Islet precursor cell (in vitro differentiated cells): Measurements from ENCODE around the gene NHERF2.
A peak's percentile ranks its signal among the peaks of the same experiment; 100 is the strongest.

Experiments
- DNase-seq: peaks from one replicate; pipeline ENCODE4 v3.0.0-alpha.2; 2018

Gene NHERF2

DNA sequence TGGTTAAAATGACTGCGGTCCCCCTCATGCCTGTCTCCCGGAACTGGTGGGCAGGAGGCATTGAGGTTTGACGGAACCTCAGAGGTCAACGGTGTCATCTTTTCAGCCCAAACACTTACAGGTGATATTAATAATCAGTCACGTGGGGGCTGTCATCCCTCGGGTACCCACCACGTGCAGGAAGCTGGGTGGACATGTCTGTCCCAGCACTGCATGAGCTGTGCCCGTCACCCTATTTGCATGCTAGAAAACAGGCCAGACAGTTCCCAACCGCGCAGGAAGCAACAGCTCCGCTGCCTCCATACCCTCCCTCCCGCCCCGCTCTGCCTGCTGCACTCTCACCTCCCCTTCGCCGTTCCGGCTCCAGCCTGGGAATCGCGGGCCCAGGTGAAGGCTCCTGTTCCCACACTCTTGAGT, 35.6 kb upstream of the NHERF2 start:
- no peak for DNase-seq

DNA sequence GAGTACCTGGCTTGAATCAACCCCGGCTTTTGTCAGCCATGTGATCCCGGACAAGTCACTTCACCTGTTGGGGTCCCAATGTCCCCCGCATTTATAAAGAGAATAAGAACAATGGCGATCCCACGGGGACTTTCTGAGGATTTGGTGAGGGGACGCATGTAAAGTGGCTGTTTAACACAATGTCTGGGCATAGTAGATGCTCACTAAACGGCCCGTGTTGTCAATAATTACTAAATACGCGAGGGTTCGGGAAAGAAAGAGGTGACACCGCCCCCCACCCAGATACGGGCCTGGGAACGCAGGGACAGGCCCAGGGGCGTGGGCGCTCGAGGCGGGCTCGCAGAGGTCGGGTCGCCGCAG, 35.1 kb upstream of the NHERF2 start:
- no peak for DNase-seq

GRCh38 chr16:1991948-1992703, 34.6 kb upstream of the NHERF2 start:
- DNase-seq = peak; percentile 96

- DNase-seq = no peak
Observed at GRCh38 chr16:1992704-1993317, 33.9 kb upstream of the NHERF2 start.

DNA sequence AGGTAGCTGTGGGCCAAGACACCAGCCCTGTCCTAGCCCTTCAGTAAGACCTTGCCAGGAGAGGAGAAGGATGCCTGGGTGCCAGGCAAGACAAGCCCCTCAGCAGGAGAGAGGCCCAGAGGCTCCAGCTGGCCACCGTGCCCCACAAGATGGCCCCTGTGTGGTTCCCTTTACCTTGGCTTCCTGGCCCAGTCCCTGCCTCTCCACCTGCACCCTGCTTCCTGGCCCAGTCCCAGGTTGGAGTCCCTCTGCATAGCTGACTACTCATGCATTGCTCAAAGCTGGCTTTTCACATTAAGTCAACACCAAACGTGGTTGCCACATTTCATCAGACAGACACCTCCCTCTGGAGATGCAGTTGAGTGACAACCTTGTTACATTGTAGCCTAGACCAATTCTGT, 33.0 kb upstream of the NHERF2 start:
- no peak for DNase-seq

DNA sequence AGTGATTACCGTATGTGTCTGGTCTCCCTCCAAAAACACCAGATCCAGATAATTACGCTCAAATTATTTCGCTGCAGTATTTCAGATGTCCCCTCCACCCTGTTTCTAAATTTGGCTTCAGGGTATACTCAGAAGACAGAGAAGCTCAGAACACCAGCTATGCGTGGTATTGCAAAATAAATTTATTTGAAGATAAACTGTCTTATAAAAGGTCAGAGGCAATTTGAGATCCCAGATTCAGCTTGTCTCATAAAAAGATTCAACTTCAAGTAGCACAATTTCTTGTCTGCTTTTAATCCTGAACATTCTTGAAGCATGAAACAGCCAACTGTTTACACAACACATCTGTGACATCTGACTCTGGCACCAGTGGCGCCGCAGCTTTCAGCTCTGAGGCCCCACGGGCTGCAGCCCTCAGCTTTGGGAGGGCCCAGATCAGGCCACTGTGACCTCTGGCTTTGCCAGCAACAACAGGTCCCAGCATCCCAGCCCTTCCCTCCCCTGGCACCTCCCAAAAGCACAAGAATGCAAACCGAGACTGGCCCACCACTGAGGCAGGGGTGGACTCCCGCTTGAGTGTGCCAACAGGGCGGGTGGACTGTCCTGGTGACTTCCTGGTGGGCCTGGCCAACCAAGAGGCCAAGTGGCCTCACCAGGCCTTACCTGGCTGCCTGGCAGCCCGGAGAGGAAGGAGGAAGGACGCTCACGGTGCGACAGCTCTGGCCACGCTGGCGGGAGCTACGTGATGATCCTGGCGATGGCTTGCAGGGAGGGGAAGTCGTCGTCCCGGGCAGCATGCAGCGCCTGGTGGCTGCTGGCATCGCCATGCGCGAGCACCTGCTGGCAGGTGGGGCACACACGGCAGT, 29.0 kb upstream of the NHERF2 start:
- no peak for DNase-seq

DNA sequence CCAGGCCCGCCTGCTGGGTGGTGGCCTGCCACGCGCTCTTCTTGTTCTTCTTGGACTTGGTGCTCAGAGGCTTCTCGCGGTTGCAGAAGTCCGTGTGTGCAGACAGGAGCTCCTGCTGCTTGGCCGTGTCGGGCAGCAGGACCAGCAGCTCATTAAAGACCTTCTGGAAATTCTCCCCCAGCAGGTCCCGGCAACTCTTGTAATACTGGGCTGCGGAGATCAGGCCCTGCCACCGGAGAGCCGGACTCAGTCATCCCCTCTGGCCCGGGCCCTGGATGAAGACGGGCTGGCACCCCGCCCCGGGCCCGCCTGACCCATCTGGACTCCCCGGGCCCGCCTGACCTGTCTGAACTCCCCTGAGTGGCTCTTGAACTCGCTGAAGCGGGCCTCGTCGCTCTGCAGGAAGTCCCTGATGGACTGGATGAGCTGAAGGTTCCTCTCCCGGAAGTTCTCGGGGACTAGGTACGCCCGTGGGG, 28.3 kb upstream of the NHERF2 start:
- DNase-seq = no peak

DNA sequence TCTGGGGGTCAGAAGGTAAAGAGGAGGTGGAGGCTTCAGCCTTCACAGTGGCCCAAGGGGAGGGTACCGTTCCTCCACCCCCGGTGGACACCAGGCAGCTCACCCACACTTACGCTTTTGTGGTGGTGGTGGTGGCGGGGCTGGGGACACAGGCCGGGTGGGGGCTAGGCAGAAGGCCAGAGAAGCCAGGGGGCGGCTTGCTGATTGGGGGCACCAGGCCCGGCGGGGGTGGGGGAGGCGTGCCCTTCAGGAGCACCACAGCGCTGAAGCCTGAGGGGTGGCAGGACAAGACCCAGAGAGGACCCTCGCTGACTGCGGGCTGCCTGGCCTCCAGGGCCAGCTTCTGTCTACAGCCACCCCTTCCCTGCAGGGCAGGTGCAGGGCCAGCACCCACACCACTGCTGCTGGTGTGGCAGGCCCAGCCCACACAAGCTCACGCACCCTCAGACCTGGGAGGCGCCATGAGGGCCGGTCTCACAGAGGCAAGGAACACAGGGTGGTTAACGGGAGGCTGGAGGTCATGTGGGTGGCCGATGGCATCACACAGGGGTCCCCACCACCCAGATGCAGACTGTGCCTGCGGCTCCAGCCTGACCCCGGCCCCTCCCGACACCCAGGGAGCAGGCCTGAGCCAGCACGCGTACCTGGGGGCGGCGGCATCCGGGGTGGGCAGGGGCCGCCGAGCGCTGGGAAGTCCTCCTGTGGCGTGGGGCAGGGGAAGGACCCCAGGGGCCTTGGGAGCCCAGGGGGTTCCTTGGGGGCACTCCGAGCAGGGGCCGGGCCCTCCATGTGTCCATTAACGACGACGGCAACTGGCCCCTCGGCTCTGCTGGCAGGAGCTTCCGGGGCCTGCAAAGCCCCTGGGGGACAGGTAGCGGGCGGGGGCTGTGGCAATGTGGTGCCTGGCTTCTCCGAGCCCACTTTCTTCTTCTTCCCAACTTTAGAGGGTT, 27.6 kb upstream of the NHERF2 start:
- no peak for DNase-seq

DNA sequence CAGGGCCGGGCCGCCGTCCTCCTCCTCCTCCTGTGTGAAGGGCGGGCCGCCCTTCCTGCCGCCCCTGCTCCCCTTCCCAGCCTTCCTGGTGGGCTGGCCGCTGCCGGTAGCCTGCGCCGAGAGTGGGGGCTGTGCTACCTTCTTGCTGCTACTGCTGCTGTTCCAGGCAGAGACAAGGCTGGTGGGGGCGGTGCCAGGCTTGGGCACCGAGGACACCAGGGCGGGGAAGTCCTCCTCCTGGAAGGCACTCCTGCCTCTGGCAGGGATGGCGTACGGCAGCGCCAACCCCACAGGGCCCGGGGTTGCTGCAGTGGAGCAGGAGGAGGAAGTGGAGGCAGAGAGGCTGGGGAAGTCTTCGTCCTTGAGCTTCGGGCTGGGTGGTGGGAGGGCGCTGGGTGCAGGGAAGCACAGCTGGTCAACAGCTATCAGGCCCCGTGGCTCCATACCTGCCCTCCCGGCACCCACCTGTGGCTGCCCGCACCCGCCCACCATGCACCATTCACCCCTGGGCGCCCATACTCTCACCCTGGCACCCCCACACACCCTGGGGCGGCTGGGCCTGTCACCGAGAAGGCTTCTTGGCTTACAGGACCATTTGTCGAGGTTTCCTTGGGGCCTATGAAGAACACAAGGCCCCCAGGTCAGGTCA, 26.7 kb upstream of the NHERF2 start:
- no peak for DNase-seq

- DNase-seq = no peak
Observed at GRCh38 chr16:2001035-2001434, 25.7 kb upstream of the NHERF2 start.

DNA sequence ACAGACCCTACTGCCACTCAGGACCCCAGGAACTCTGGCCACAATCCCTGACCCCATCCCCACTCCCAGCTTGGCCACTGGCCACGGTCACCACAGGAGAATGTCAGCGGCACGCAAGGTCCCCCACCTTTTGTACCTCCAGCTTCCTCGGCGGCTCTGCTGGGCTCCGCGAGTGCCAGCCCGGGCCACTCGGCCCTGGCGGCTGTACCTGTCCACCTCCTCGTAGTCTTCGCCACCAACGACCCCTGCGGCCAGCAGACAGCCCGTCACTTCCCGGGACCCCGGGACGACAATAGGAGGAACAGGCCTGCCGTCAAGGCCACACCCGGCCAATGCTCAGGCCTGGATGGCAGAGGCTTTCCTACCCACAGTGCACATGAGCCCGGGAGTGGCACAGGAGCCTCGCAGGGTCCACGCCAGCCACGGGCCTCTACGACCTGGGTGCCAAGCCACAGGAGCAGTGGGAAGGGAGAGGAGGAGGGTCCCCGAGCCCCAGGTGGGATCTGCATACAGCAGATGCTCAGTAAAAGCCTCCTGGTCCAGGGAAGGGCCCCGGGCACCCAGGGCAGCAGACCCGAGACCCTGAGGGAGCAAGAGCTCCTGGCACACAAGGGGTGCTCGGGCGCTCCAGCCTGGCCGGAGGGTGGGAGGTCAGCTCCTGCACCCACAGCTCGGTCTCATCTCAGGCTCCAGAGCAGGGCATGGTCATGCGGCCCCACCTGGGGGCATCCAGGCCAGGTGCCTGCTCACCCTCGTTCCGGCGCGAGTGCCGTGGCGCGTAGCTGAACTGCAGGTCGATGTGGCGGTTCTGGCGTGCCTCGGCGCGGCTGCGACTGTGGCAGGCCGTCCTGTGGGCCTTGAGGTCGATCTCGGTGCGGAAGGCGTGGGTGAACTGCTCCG, 25.0 kb upstream of the NHERF2 start:
- DNase-seq = no peak

GRCh38 chr16:2002406-2003230, 24.1 kb upstream of the NHERF2 start:
- no peak for DNase-seq

DNA sequence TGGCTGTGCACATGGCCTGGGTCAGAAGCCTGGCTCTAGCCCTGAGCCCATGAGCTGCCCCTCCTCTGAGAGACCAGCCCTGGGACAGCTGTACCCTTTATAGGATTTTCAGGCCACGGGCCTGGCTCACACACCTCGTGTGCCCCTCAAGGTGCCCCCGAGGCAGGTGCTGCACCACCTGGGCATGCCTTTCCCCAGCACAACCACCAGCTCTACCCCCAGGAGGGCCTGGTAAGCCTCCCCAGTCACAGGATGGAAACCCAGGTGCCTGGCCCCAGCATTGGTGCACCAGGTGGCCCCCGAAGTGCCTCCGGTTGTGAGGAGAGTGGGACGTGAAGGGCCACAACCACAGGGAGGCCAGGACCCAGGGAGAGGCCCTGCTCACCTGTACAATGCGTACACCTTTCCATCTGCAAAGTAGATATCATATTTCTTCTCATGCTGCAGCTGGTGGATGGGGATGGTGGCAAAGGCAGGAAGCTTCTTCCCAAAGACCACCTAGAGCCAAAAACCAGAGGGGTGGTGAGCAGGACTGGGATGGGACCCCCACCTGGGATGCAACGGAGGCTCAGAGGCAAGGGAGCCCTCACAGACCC, 23.4 kb upstream of the NHERF2 start:
- DNase-seq = no peak

DNA sequence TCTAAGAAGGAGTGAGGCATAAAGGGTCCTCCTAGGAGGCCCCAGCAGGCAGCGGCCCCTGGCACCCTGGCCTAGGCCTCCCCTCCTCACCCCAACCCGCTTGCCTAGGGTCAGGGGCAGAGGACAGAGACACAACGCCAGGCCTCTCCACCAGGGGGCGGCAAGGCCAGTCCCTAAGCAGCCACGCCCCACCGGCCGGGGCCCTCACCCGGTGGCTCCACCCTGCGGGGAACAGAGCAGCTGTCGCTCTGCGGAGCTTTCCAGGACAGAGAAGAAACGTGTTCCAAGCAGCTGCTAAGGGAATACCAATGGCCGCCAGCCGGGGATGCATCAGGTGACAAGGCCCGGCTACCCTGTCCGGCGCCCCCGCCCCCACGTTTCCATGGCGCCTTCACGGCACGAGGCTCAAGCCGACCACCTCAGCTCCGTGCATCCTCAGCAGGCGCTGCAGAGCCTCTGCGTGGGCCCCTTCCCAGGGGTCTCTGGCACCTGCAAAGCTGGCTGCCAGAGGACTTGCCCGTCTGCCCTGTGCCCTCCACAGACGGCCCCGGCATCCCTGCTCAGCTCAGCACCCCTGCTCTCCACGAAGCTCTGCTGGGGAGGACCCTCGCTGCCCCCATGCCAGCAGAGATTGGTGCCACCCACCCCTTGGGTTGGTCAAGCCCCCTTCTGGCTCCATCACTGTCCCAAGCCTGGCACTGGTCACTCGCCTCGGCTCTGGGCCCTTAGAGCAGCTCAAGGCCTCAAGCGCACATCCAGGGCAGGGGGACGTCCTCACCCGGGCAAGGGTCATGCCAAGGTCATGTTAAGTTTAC, 22.7 kb upstream of the NHERF2 start:
- DNase-seq = peak; percentile 97

DNA sequence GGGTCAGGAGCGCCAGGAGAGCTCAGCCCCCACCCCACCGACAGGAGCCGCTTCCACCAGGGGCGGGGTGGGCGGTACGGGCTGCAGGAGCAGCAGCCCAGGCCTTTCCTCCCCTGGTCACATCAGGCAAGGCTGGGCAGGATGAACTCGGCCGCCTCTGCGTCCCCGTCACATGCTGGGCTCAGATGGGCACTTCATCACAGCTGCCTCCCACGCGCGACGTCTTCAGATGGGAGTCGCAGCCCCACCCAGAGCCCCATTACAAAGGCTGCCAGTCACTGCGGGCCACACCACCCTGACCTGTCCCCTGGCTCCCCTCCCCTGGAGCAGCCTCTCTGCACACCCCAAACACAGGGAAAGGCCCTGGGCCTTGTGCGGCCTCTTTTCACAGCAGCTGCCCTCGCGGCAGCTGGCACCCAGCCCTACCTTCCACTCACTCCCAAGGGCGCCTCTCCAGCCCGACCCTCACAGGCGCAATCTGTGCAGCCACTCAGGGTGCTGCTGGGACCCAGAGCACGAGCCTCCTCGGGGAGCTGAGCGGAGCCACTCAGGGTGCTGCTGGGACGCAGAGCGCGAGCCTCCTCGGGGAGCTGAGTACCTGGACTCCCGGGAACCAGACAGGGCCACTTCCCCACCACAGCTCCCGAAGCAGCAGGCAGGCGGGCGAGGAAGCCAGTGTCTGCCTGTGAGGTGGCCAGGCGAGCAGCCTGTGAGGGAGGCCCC, 21.7 kb upstream of the NHERF2 start:
- no peak for DNase-seq

GRCh38 chr16:2005646-2006045, 21.1 kb upstream of the NHERF2 start:
- no peak for DNase-seq

DNA sequence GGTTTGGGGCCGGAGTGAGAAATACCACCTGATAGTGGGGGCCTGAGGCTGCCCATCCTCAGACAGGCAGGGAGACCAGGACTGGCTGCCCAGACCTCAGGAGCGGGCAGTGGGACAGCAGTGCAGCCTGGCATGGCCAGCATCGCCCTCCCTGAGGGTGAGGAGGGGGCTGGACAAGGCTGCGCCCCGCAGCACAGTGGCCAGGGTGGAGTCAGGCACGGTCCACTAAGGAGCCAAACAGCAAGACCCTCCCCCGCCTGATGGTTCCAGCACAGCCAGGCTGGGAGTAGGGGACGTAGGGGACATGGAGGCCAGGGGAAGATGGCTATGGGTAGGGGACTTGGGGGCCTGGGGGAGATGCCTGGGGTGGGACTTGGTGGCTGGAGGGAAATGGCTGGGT, 20.4 kb upstream of the NHERF2 start:
- DNase-seq = no peak
